HG02943 (cell line): ENCODE measurements around the gene ANTXR1.

Experiments
- ATAC-seq: cut with Tn5 transposase; IDR thresholded peaks from one replicate; pipeline ENCODE4 v1.9.1; 2021; ENCODE audit warnings: mild to moderate bottlenecking, low read depth, moderate library complexity; ENCODE audit not compliant: unreplicated experiment

ANTXR1 gene

GRCh38 chr2:69031466-69031865 lies 18.5 kb downstream of the ANTXR1 start:
- ATAC-seq = no peak

- ATAC-seq = no peak
These were observed 19.4 kb downstream of the ANTXR1 start for GRCh38 chr2:69032336-69032735.

GRCh38 chr2:69033461-69034095 lies 20.6 kb downstream of the ANTXR1 start:
- ATAC-seq = no peak

- ATAC-seq = no peak
These were observed 21.1 kb downstream of the ANTXR1 start for GRCh38 chr2:69034122-69034521.

- no peak for ATAC-seq
These were observed 21.9 kb downstream of the ANTXR1 start for GRCh38 chr2:69034845-69035244.

GRCh38 chr2:69036926-69037325 lies 23.9 kb downstream of the ANTXR1 start:
- ATAC-seq = no peak

GRCh38 chr2:69041214-69041613 lies 28.2 kb downstream of the ANTXR1 start:
- ATAC-seq = no peak

- ATAC-seq = no peak
These were observed 30.9 kb downstream of the ANTXR1 start for GRCh38 chr2:69043736-69044400.

- ATAC-seq = no peak
These were observed 33.3 kb downstream of the ANTXR1 start for GRCh38 chr2:69046221-69046662.

- ATAC-seq = no peak
These were observed 34.7 kb downstream of the ANTXR1 start for GRCh38 chr2:69047625-69048145.

GRCh38 chr2:69050802-69051201 lies 37.8 kb downstream of the ANTXR1 start:
- no peak for ATAC-seq

- ATAC-seq = no peak
These were observed 40.5 kb downstream of the ANTXR1 start for GRCh38 chr2:69053416-69053965.

GRCh38 chr2:69054431-69054830 lies 41.5 kb downstream of the ANTXR1 start:
- no peak for ATAC-seq

GRCh38 chr2:69055688-69056470 lies 42.9 kb downstream of the ANTXR1 start:
- no peak for ATAC-seq

GRCh38 chr2:69057660-69058059 lies 44.7 kb downstream of the ANTXR1 start:
- ATAC-seq = no peak

GRCh38 chr2:69059731-69060290 lies 46.8 kb downstream of the ANTXR1 start:
- no peak for ATAC-seq

GRCh38 chr2:69060938-69061501 lies 48.0 kb downstream of the ANTXR1 start:
- ATAC-seq = no peak

- no peak for ATAC-seq
These were observed 48.5 kb downstream of the ANTXR1 start for GRCh38 chr2:69061525-69061924.

- ATAC-seq = no peak
These were observed 49.5 kb downstream of the ANTXR1 start for GRCh38 chr2:69062307-69062962.
